NB4 (cell line): ENCODE data around the gene ABCG4.

Experiments used
- CTCF ChIP-seq: IDR thresholded peaks from one replicate; pipeline ENCODE4 v1.5.1; 2012; ENCODE audit warnings: low read depth, low read length
- MAX ChIP-seq: IDR thresholded peaks from 2 replicates; pipeline ENCODE4 v1.6.1; 2011; ENCODE audit warnings: low read depth, low read length
- MYC ChIP-seq: IDR thresholded peaks from 2 replicates; pipeline ENCODE4 v1.6.1; 2011; ENCODE audit warnings: low read depth, low read length
- POLR2A ChIP-seq: IDR thresholded peaks from 2 replicates; pipeline ENCODE4 v1.6.1; 2011; ENCODE audit warnings: mild to moderate bottlenecking; ENCODE audit not compliant: insufficient read length; ENCODE audit errors: extremely low read depth

GRCh38 chr11:119100246-119100970, 48.4 kb upstream of the ABCG4 start:
- peak; percentile 40 for TF ChIP-seq CTCF
- TF ChIP-seq MAX, result no peak
- TF ChIP-seq POLR2A, result no peak
- no peak for TF ChIP-seq MYC
